GM23338 (cell line): Measurements from ENCODE around the gene FLRT2. TPM values are rescaled to one million over a fixed set of nuclear protein-coding genes. Genes with fewer than 3 reads are reported as not detected.

ENCODE experiments used
- ATAC-seq: fragments of 200-7000 bp; cut with Tn5 transposase; 3 replicates; pipeline ENCODE4 v1.9.1; 2020
- DNase-seq: peaks from one replicate; pipeline ENCODE4 v3.0.0-alpha.2; 2015; ENCODE audit warnings: low spot score
- H2AFZ ChIP-seq: fragments of 200-600 bp; sonication (generic); 2 replicates; pipeline ENCODE4 v1.8.0; 2016; ENCODE audit warnings: antibody characterized with exemption, mild to moderate bottlenecking, moderate library complexity
- H3F3A ChIP-seq: fragments of 200-600 bp; sonication (generic); replicated peaks from 2 replicates; pipeline ENCODE4 v1.8.0; 2017; ENCODE audit warnings: antibody characterized with exemption, mixed run types, low read depth
- H3K27ac ChIP-seq: fragments of 200-600 bp; sonication (generic); 2 replicates; pipeline ENCODE4 v1.6.1; 2016; ENCODE audit warnings: low read depth
- H3K27me3 ChIP-seq: fragments of 200-600 bp; sonication (generic); 2 replicates; pipeline ENCODE4 v1.8.0; 2016; ENCODE audit warnings: mild to moderate bottlenecking, mixed run types, moderate library complexity; ENCODE audit not compliant: insufficient read depth
- H3K36me3 ChIP-seq: fragments of 200-600 bp; sonication (generic); 2 replicates; pipeline ENCODE4 v1.8.0; 2016; ENCODE audit warnings: mild to moderate bottlenecking; ENCODE audit not compliant: insufficient read depth
- H3K4me1 ChIP-seq: fragments of 200-600 bp; sonication (generic); 2 replicates; pipeline ENCODE4 v1.8.0; 2016; ENCODE audit warnings: mild to moderate bottlenecking, moderate library complexity; ENCODE audit not compliant: insufficient read depth
- H3K4me2 ChIP-seq: fragments of 200-600 bp; sonication (generic); 2 replicates; pipeline ENCODE4 v1.7.1; 2017; ENCODE audit warnings: mixed run types
- H3K4me3 ChIP-seq: fragments of 200-600 bp; sonication (generic); 2 replicates; pipeline ENCODE4 v1.6.1; 2016; ENCODE audit warnings: mixed run types
- H3K79me2 ChIP-seq: fragments of 200-600 bp; sonication (generic); replicated peaks from 2 replicates; pipeline ENCODE4 v1.8.0; 2017; ENCODE audit warnings: mild to moderate bottlenecking; ENCODE audit not compliant: insufficient read depth
- H3K9me2 ChIP-seq: fragments of 200-600 bp; sonication (generic); 2 replicates; pipeline ENCODE4 v1.8.0; 2017; ENCODE audit not compliant: insufficient read depth
- H4K20me1 ChIP-seq: fragments of 200-600 bp; sonication (generic); replicated peaks from 2 replicates; pipeline ENCODE4 v1.8.0; 2017; ENCODE audit warnings: mild to moderate bottlenecking; ENCODE audit not compliant: insufficient read depth
- H3K27ac Mint-ChIP-seq: 2 replicates; pipeline ENCODE4 v1.8.0; 2020; ENCODE audit warnings: inconsistent platforms, mild to moderate bottlenecking, moderate library complexity, mixed read lengths
- H3K27me3 Mint-ChIP-seq: 3 replicates; pipeline ENCODE4 v1.8.0; 2022; ENCODE audit warnings: low read depth, mild to moderate bottlenecking, moderate library complexity, mixed read lengths, inconsistent platforms; ENCODE audit not compliant: insufficient read depth, poor library complexity
- H3K36me3 Mint-ChIP-seq: 3 replicates; pipeline ENCODE4 v1.8.0; 2021; ENCODE audit warnings: low read depth, mild to moderate bottlenecking, inconsistent platforms, moderate library complexity, mixed read lengths
- H3K4me1 Mint-ChIP-seq: 3 replicates; pipeline ENCODE4 v1.8.0; 2020; ENCODE audit warnings: mild to moderate bottlenecking, inconsistent platforms, mixed read lengths
- H3K4me3 Mint-ChIP-seq: 3 replicates; pipeline ENCODE4 v1.8.0; 2021; ENCODE audit warnings: moderate library complexity, mild to moderate bottlenecking, inconsistent platforms, mixed read lengths
- H3K9me3 Mint-ChIP-seq: 3 replicates; pipeline ENCODE4 v1.8.0; 2020; ENCODE audit warnings: moderate library complexity, mild to moderate bottlenecking, inconsistent platforms, mixed read lengths
- CREB1 ChIP-seq: fragments of 250-450 bp; sonication (Bioruptor Pico); IDR thresholded peaks from 2 replicates; pipeline ENCODE4 v1.5.0; 2020; ENCODE audit warnings: low read depth, mild to moderate bottlenecking, moderate library complexity
- CTCF ChIP-seq, 2 experiments: fragments of 200-600 bp in 1 of 2; sonication (generic) in 1 of 2; conservative IDR thresholded peaks; 2 replicates each; pipeline versions ENCODE4 v1.5.1 to v1.6.1; 2016 to 2017; ENCODE audit warnings: antibody characterized with exemption in 2 of 2, low read depth in 2 of 2, mild to moderate bottlenecking in 2 of 2, moderate library complexity in 1 of 2
- EZH2 ChIP-seq: fragments of 200-600 bp; sonication (generic); IDR thresholded peaks from one replicate; pipeline ENCODE4 v1.8.0; 2017; ENCODE audit warnings: antibody characterized with exemption, mild to moderate bottlenecking, low read depth; ENCODE audit not compliant: unreplicated experiment
- EZH2phosphoT487 ChIP-seq: fragments of 200-600 bp; sonication (generic); IDR thresholded peaks from one replicate; pipeline ENCODE4 v1.8.1; 2018; ENCODE audit warnings: antibody characterized with exemption; ENCODE audit not compliant: unreplicated experiment
- JUNB ChIP-seq: IDR thresholded peaks from one replicate; pipeline ENCODE4 v1.6.1; 2016; ENCODE audit warnings: antibody characterized with exemption; ENCODE audit not compliant: unreplicated experiment
- NANOG ChIP-seq: IDR thresholded peaks from 2 replicates; pipeline ENCODE4 v1.6.1; 2016; ENCODE audit warnings: antibody characterized with exemption, borderline replicate concordance
- POLR2AphosphoS5 ChIP-seq: IDR thresholded peaks from 2 replicates; pipeline ENCODE4 v1.6.1; 2016; ENCODE audit warnings: antibody characterized with exemption, low read depth
- STAT1 ChIP-seq: IDR thresholded peaks from one replicate; pipeline ENCODE4 v1.6.1; 2016; ENCODE audit warnings: antibody characterized with exemption; ENCODE audit not compliant: unreplicated experiment
- ZNF331 ChIP-seq: fragments of 250-450 bp; sonication (Bioruptor Pico); IDR thresholded peaks from 2 replicates; pipeline ENCODE4 v1.5.0; 2020; ENCODE audit warnings: low read depth, mild to moderate bottlenecking, moderate library complexity
- long read RNA-seq: library from polyadenylated mRNA; unstranded; transcript quantifications from one replicate; pipeline ENCODE4 v2.0.0, GENCODE V29; 2020; ENCODE audit not compliant: unreplicated experiment
- polyA plus RNA-seq: library from polyadenylated mRNA; unstranded; fragments of >200 nt; fragmentation: Nextera tagmentation; extraction: Ambion mirVana; gene quantifications from 2 replicates; pipeline ENCODE4 v1.2.1, GENCODE V29; 2016
- total RNA-seq: library from RNA; depleted of rRNA; stranded (reverse); fragments of >200 nt; shearing (Covaris generic); gene quantifications from 2 replicates; pipeline ENCODE4 v1.2.3, GENCODE V29; 2014; rRNA removed
- TF ChIP-seq, protein P1 (sequence below): IDR thresholded peaks from one replicate; pipeline ENCODE4 v1.6.1; 2018; ENCODE audit warnings: antibody characterized with exemption; ENCODE audit not compliant: unreplicated experiment
- TF ChIP-seq, protein P2 (sequence below): IDR thresholded peaks from 2 replicates; pipeline ENCODE4 v1.6.1; 2016; ENCODE audit warnings: antibody characterized with exemption

FLRT2 gene, protein sequence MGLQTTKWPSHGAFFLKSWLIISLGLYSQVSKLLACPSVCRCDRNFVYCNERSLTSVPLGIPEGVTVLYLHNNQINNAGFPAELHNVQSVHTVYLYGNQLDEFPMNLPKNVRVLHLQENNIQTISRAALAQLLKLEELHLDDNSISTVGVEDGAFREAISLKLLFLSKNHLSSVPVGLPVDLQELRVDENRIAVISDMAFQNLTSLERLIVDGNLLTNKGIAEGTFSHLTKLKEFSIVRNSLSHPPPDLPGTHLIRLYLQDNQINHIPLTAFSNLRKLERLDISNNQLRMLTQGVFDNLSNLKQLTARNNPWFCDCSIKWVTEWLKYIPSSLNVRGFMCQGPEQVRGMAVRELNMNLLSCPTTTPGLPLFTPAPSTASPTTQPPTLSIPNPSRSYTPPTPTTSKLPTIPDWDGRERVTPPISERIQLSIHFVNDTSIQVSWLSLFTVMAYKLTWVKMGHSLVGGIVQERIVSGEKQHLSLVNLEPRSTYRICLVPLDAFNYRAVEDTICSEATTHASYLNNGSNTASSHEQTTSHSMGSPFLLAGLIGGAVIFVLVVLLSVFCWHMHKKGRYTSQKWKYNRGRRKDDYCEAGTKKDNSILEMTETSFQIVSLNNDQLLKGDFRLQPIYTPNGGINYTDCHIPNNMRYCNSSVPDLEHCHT
- 5.4 and 7.4 TPM in 2 replicates for total RNA-seq
- polyA plus RNA-seq: 3.8 and 4.3 TPM in 2 replicates
- long read RNA-seq: 0 reads

DNA sequence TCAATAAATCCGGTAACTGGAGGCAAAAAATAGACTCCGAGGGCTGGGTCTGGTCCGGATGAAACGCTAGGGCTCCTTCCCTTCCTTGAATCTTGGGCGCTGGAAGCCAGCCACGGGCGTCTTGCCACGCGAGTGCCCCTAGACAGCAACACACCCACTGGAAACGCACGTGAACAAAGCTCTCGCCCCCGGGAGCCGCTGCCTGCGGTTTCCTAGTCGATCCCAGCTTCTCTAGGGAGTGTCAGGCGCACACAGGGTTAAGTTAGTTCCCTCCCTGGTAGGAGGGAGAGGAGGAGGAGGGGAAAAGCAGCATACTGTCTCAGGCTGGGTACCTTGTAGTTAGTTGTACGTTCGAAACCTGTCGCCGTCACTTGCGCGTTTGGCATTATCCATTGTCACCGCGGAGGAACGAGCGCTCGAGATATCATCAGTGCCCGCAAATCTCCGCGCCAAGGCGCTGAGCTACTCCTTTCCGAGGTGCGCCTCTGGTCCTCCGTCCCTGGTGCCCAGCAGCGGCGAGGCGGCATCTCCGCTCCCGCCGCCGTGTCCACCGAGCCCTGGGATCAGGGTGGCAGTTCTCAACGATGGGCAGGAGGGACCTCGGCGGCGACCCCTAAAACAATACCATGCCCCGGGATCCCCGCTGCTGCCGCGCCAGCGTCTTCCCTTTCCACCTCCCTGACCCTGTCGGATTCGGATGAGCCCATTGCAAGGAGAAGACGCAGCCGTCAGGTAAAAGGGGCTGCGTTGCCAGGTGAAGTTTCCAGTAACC, at the start of gene FLRT2:
Gene FLRT2 (plus strand): TSS at position 342 of the 772 bp plus-strand sequence. CDS start 91,371 bp downstream, outside the sequence.
- Mint-ChIP-seq H3K9me3 (no peaks in the 10 kb centered on the region; the same call in 2 of the 3 replicates), H3K4me3 (peak within 1 kb of the TSS; percentile 75), H3K27me3 (peaks cover 60% of the 10 kb centered on the region), H3K36me3 (no peaks in the 10 kb centered on the region), H3K4me1 (peaks cover 50% of the 10 kb centered on the region), H3K27ac (no peak within 1 kb of the TSS)
- DNase-seq: peak; percentile 72
- H3K9me2 ChIP-seq: no peaks in the 10 kb centered on the region
- H3K36me3 ChIP-seq: no peaks in the 10 kb centered on the region
- H4K20me1 ChIP-seq: no peaks in the 10 kb centered on the region
- H3K27me3 ChIP-seq: peaks cover 68% of the 10 kb centered on the region
- peak; percentile 20 for ATAC-seq
- peak within 1 kb of the TSS; percentile 83 for H3K4me3 ChIP-seq
- no peaks in the 10 kb centered on the region for H3K79me2 ChIP-seq
- no peak within 1 kb of the TSS for H3K27ac ChIP-seq
- TF ChIP-seq CREB1 (CRISPR knock-in tag) (no peak), POLR2AphosphoS5 (no peak), STAT1 (no peak), EZH2phosphoT487 (no peak), EZH2 (peak; percentile 45), NANOG (no peak)
- peak within 1 kb of the TSS; percentile 95 for H2AFZ ChIP-seq
- H3K4me2 ChIP-seq: peak within 1 kb of the TSS; percentile 98
- H3F3A ChIP-seq: peaks cover 3% of the 10 kb centered on the region; the same call in 1 of the 2 replicates
- H3K4me1 ChIP-seq: peaks cover 39% of the 10 kb centered on the region

GRCh38 chr14:85481471-85481870, 48.5 kb upstream of the FLRT2 start:
- no peaks in the 10 kb centered on the region for H3K27me3 Mint-ChIP-seq
- H3K36me3 Mint-ChIP-seq: no peaks in the 10 kb centered on the region
- Histone ChIP-seq H3K27ac (no peak overlapping the region), H3F3A (no peaks in the 10 kb centered on the region), H3K4me2 (no peak overlapping the region), H2AFZ (no peak overlapping the region), H3K79me2 (no peaks in the 10 kb centered on the region), H4K20me1 (no peaks in the 10 kb centered on the region), H3K36me3 (no peaks in the 10 kb centered on the region), H3K27me3 (no peaks in the 10 kb centered on the region), H3K4me1 (no peaks in the 10 kb centered on the region), H3K9me2 (no peaks in the 10 kb centered on the region), H3K4me3 (no peak overlapping the region)
- ATAC-seq (no peak), DNase-seq (no peak)
- no peak overlapping the region for H3K27ac Mint-ChIP-seq
- H3K9me3 Mint-ChIP-seq: no peaks in the 10 kb centered on the region
- no peak overlapping the region for H3K4me3 Mint-ChIP-seq
- no peaks in the 10 kb centered on the region for H3K4me1 Mint-ChIP-seq
- TF ChIP-seq POLR2AphosphoS5: no peak
- TF ChIP-seq, protein P1, sequence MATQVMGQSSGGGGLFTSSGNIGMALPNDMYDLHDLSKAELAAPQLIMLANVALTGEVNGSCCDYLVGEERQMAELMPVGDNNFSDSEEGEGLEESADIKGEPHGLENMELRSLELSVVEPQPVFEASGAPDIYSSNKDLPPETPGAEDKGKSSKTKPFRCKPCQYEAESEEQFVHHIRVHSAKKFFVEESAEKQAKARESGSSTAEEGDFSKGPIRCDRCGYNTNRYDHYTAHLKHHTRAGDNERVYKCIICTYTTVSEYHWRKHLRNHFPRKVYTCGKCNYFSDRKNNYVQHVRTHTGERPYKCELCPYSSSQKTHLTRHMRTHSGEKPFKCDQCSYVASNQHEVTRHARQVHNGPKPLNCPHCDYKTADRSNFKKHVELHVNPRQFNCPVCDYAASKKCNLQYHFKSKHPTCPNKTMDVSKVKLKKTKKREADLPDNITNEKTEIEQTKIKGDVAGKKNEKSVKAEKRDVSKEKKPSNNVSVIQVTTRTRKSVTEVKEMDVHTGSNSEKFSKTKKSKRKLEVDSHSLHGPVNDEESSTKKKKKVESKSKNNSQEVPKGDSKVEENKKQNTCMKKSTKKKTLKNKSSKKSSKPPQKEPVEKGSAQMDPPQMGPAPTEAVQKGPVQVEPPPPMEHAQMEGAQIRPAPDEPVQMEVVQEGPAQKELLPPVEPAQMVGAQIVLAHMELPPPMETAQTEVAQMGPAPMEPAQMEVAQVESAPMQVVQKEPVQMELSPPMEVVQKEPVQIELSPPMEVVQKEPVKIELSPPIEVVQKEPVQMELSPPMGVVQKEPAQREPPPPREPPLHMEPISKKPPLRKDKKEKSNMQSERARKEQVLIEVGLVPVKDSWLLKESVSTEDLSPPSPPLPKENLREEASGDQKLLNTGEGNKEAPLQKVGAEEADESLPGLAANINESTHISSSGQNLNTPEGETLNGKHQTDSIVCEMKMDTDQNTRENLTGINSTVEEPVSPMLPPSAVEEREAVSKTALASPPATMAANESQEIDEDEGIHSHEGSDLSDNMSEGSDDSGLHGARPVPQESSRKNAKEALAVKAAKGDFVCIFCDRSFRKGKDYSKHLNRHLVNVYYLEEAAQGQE: no peak
- TF ChIP-seq JUNB: no peak
- TF ChIP-seq, protein P2, sequence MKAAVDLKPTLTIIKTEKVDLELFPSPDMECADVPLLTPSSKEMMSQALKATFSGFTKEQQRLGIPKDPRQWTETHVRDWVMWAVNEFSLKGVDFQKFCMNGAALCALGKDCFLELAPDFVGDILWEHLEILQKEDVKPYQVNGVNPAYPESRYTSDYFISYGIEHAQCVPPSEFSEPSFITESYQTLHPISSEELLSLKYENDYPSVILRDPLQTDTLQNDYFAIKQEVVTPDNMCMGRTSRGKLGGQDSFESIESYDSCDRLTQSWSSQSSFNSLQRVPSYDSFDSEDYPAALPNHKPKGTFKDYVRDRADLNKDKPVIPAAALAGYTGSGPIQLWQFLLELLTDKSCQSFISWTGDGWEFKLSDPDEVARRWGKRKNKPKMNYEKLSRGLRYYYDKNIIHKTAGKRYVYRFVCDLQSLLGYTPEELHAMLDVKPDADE: no peak
- no peak for TF ChIP-seq EZH2
- TF ChIP-seq ZNF331 (CRISPR knock-in tag): no peak
- TF ChIP-seq CTCF (conservative IDR thresholded peaks at IDR 0.05; ENCODE audit: low read depth in 2 of 2): no peak
- no peak for TF ChIP-seq STAT1
